ENCODE data around the gene SPATS2L.

DNA sequence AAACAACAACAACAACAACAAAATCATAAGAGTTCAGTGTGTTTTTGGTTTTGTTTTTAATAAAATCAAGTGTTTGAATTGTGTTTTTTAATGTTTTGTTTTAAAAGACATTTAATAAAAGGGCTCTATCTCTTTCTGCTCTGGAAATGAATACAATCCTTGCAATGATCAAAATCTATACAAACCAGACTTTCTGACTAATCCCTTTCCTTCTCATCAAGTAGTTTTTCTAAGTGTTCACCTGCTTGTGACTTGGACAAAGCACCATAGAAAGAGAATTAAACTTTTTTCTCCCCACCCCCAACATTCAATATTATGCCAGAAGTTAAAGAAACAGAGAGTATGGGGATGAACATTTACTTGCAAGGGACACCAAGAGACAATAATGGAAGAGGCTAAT is 142.0 kb downstream of the SPATS2L start:
- TF ChIP-seq, protein P1, sequence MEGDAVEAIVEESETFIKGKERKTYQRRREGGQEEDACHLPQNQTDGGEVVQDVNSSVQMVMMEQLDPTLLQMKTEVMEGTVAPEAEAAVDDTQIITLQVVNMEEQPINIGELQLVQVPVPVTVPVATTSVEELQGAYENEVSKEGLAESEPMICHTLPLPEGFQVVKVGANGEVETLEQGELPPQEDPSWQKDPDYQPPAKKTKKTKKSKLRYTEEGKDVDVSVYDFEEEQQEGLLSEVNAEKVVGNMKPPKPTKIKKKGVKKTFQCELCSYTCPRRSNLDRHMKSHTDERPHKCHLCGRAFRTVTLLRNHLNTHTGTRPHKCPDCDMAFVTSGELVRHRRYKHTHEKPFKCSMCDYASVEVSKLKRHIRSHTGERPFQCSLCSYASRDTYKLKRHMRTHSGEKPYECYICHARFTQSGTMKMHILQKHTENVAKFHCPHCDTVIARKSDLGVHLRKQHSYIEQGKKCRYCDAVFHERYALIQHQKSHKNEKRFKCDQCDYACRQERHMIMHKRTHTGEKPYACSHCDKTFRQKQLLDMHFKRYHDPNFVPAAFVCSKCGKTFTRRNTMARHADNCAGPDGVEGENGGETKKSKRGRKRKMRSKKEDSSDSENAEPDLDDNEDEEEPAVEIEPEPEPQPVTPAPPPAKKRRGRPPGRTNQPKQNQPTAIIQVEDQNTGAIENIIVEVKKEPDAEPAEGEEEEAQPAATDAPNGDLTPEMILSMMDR (IDR thresholded peaks at IDR 0.05; ENCODE audit: low read length): no peak
- TF ChIP-seq EZH2 (optimal IDR thresholded peaks at IDR 0.05; ENCODE audit: low read depth, low read length) (no peak), EZH2phosphoT487 (IDR thresholded peaks at IDR 0.05; ENCODE audit: low read length) (no peak)

Measured in MM.1S (cell line).